Middle frontal gyrus (tissue), 1 donor: ENCODE data around the gene BACE1.
A peak's percentile ranks its signal among the peaks of the same experiment; 100 is the strongest.
"Not testable (repeated sequence)": the region's sequence is repeated elsewhere in the genome, so short reads cannot be mapped to it uniquely, and the experiment has no call there.

Source experiments
- DNase-seq: peaks from one replicate; pipeline ENCODE4 v3.0.0-alpha.2; 2015; ENCODE audit warnings: low spot score; ENCODE audit errors: extremely low spot score

BACE1 gene

GRCh38 chr11:117316197-117316961 lies at the start of gene BACE1:
Gene BACE1, minus strand, starts transcription at chr11:117316256. Its CDS starts 461 bp downstream, at chr11:117315795.
- peak; percentile 82 for DNase-seq

- DNase-seq: peak; percentile 36
Measured at GRCh38 chr11:117361432-117361831, 45.4 kb upstream of the BACE1 start.

DNA sequence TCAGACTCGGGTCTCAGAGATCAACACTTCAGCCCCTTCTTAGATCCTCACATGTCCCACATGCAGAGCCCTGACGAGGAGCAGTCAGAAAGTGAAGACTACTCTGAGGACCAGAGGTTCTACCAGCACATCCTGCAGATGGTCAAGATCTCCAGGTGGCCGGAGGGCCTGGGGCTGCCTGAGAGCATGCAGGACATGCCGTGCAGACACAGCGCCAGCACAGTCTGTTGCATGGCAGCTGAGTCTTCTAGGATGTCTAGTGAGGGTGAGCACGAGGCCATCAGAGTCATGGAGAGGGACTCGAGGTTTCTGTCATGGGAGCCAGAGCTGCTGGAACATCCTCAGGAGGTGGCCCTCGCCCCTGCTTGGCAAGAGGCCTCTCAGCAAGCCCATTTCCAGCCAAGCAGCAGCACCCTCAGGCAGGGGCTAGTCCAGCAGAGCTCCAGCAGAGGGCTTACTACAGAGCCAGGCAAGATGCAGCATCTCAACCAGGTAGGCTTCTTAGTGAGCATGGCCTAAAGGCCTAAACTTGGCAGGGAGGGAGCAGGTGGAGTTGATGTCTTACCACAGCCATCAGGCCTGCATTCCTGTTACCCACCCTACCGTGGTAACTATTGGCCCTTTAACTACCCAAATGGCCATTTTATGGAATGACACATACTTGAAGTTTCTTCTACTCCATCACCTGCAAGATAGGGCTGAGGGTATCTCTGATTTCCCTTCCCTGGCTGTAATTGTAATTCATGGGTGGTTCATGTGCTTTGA lies 40.3 kb upstream of the BACE1 start:
- no peak for DNase-seq

GRCh38 chr11:117354550-117354949 lies 38.5 kb upstream of the BACE1 start:
- DNase-seq: no peak

GRCh38 chr11:117345039-117345438 lies 29.0 kb upstream of the BACE1 start:
- DNase-seq: no peak

DNA sequence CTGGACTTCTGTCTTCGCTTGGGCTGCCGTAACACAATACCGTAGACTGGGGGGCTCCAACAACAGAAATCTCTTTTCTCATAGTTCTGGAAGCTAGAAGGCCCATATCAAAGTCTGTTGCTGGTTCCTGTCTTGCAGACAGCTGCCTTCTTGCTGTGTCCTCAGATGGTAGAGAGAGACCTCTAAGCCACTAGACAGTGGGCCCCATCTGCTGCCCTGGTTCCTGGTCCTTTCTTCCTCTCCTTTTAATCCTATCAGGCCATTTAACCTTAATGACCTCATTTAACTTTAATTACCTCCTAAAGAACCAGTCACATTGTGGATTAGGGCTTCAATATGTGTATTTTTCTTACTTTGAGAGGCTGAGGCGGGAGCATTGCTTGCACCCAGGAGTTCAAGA lies 21.0 kb upstream of the BACE1 start:
- DNase-seq: no peak

DNA sequence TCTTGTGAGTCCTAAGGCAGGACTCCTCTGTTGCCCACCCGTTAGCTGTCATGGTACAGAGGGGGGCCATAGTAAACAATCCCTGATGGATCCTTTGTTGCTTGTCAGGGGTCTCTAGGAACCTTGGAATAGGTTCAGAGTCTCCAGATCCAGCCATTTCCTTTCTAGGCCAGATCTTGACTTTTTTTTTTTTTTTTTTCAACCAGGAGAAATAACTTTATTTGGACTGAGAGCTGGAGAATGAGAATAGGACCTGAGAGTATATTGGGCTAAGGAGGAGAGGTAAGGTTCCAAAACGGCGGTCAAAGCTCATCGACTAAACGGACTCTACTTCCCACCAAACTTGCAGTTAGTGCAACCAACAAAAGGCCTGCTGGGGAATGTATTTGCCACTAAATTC lies 19.3 kb upstream of the BACE1 start:
- no peak for DNase-seq

- DNase-seq: no peak
Measured at GRCh38 chr11:117334896-117335295, 18.8 kb upstream of the BACE1 start.

- DNase-seq: no peak
Measured at GRCh38 chr11:117333917-117334316, 17.9 kb upstream of the BACE1 start.

DNA sequence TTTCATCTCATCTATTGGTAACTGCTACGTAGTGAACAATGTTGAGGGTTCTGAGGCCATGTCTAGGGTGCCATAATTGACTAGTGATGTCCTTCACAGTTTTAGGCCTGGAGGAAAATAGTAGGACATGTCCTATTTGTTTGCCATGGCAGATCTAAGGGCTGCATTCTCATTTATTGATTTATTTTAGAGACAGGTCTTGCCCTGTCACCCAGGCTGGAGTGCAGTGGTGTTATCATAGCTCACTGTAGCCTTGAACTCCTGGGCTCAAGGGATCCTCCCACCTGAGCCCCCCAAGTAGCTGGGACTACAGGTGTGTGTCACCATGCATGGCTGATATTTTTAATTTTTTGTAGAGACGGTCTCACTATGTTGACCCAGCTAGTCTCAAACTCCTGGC lies 16.8 kb upstream of the BACE1 start:
- DNase-seq: no peak

DNA sequence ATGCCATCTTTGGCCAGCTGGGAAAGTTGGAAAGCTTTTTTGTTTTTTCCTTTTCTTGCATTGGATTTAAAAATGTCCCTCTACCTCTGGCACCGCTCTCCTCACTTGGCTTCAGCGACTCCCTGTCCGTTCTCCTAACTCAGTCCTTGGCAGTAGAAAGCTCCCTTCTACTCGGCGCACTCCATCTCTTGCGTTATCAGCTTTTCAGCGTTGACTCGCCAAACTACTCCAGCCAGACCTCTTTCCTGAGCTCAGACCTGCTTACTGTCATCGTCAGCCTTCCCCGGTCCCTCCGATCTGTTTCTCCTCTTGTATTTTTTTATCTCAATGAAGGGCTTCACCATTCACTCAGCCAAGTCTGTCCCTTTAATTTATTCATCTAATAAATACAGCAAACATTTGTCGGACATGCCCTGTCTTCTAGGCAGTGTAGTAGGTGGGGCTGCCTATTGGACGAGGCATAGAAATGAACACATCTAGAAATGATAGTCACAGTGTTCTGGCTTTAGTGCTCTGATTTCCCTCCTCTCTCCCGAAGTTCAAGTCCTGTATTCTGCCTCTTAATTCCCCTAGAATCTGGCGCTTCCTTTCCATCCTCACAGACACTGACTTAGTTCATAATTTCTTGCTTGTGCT lies 12.4 kb upstream of the BACE1 start:
- DNase-seq: no peak

- DNase-seq: peak; percentile 96
Measured at GRCh38 chr11:117327567-117328374, 11.7 kb upstream of the BACE1 start, which contains the start of gene CEP164. Gene CEP164, plus strand, starts transcription at chr11:117327854. Its CDS starts 10,733 bp downstream, at chr11:117338587.

- not testable (repeated sequence) for DNase-seq
Measured at GRCh38 chr11:117327255-117327566, 11.2 kb upstream of the BACE1 start.

DNA sequence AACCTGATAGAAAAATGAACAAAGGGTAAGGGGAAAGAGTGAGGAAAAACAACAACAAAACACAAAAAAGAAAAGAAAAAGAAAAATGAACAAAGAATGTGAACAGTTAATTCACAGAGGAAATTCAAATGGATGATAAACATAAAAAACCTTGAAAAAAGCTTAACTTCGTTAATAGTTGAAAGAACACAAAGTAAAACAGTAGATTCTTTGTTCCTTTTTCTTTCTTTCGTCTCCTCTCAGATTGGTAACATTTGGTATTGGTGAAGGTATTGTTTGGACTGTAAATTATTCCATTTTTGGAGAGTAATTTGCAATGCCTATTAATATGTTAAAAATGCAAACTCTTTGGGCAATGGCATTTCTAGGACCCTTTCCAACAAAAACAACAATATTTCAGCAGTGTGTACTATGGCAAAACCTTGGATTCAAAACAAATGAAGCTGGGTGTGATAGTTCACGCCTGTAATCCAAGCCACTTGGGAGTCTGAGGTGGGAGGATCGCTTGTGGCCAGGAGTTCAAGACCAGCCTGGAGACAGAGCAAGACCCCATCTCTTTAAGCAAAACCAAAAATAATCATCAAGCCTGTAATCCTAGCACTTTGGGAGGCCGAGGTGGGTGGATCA lies 3.3 kb upstream of the BACE1 start:
- no peak for DNase-seq

GRCh38 chr11:117318738-117319137 lies 2.7 kb upstream of the BACE1 start:
- no peak for DNase-seq

DNA sequence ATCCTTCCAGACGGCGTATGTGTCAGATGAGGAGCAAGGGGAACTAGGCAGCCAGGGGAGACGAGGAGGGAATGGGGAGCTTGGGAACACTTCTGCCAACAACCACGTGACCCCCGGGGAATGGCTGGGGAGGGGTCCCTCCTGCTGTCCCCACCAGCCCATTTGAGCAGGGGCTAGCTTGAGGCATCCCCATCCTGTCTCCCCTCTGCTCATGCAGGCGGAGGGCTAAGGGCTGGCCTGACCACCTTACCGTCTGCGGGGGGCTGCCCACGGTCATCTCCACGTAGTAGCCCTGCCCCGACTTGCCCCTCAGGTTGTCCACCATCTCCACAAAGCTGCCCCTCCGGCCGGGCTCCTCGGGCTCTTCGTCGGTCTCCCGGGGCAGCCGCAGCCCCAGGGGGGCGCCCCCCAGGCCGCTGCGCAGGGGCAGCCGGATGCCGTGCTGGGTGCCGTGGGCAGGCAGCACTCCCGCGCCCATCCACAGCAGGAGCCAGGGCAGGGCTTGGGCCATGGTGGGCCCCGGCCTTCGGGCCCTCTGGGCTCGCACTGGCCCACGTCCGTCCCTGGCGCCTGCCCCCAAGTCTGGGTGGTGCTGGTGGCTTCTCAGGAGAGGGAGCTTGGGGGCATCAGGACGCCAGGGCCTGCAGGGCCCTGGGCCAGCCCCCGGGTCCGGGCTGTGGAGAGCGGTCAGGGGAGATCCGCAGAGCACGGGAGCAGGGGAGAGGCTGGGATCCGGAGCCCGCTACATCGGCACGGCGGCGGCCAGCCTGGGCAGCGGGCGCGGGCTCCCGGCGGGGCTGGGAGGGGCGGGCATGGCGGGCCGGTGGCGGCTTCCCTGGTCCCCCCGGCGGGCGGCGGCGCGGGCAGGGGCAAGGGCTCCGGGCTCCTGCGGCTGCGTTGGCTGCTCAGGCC lies 515 bp downstream of the BACE1 start:
- DNase-seq: no peak

DNA sequence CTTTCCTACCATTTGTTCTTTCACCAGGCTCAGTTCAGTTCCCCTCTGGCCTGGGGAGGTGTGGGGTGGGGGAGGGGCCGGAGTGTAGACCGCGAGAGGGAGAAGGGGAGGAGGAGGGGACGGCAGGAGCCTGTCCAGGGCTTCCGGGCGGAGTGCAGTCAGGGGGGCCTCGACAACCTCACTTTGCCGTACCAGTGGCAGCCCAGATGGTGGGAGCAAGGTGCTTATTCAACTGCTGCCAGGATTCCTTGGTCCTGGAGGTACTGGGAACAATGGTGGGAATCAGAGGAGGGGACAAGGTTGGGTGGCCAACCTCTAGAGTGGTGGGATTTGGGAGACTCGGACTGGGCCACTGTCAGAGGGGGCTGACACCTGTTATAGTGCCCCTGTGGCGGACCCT lies 1.2 kb downstream of the BACE1 start:
- no peak for DNase-seq

- DNase-seq: no peak
Measured at GRCh38 chr11:117313828-117314768, 2.0 kb downstream of the BACE1 start.

DNA sequence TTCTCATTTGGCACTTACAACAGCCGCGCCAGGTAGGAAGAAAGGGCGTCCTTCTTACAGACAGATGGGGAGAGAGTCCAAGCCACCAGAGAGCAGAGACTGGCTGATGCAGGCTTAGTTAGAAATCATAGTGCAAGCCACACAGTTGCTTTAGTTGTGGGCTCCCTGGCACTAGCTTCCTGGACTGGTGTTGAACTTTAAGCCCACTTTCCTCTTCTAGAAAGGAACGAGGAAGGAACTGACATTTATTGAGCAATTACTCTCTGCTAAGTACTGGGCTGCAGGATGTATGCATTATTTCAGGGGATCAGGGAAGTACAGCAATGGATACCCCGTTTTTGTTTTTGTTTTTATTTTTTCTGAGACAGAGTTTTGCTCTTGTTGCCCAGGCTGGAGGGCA lies 3.0 kb downstream of the BACE1 start:
- DNase-seq: no peak
